Astrocyte (in vitro differentiated cells and primary cell): ENCODE results near the gene PLD5.

Experiments used
- EZH2 ChIP-seq: IDR thresholded peaks from 2 replicates; pipeline ENCODE4 v1.6.1; 2012; ENCODE audit warnings: mild to moderate bottlenecking, low read length, inconsistent platforms; ENCODE audit not compliant: insufficient read depth
- TF ChIP-seq, protein P1 (sequence below): IDR thresholded peaks from 2 replicates; pipeline ENCODE4 v1.5.1; 2011; ENCODE audit warnings: low read depth, mild to moderate bottlenecking, inconsistent platforms, low read length, moderate library complexity; ENCODE audit not compliant: insufficient read depth

- TF ChIP-seq, protein P1, sequence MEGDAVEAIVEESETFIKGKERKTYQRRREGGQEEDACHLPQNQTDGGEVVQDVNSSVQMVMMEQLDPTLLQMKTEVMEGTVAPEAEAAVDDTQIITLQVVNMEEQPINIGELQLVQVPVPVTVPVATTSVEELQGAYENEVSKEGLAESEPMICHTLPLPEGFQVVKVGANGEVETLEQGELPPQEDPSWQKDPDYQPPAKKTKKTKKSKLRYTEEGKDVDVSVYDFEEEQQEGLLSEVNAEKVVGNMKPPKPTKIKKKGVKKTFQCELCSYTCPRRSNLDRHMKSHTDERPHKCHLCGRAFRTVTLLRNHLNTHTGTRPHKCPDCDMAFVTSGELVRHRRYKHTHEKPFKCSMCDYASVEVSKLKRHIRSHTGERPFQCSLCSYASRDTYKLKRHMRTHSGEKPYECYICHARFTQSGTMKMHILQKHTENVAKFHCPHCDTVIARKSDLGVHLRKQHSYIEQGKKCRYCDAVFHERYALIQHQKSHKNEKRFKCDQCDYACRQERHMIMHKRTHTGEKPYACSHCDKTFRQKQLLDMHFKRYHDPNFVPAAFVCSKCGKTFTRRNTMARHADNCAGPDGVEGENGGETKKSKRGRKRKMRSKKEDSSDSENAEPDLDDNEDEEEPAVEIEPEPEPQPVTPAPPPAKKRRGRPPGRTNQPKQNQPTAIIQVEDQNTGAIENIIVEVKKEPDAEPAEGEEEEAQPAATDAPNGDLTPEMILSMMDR: no peak
- TF ChIP-seq EZH2: no peak
Measured at GRCh38 chr1:242449661-242450060, 74.8 kb downstream of the PLD5 start.
